ENCODE results near the gene FAM185A. TPM values are rescaled to one million over a fixed set of nuclear protein-coding genes. Genes with fewer than 3 reads are reported as not detected.

Gene FAM185A
- total and polyA plus RNA-seq, 2 of the 13 experiments (the other 11 are each of a cell fraction or from before 2014, with no cell fraction given) = 5.0 to 11.6 TPM

GRCh38 chr7:102817616-102818573, 69.1 kb downstream of the FAM185A start:
- intact Hi-C loops (cut with micrococcal nuclease; ENCODE audit: unreplicated experiment) = no loop called here
- no TSS peak for BruUV-seq (replicated peaks)
- POLR2A ChIA-PET = no interaction called here

More at GRCh38 chr7:102817616-102818573, 69.1 kb downstream of the FAM185A start:
- no peak overlapping the region for H2AFZ ChIP-seq (ENCODE audit: low read length)
- no peaks in the 10 kb centered on the region for H3K9me3 ChIP-seq (ENCODE audit: low read length)
- no peak overlapping the region for H3K9ac ChIP-seq (ENCODE audit: insufficient read depth, low read depth, low read length)
- no peaks in the 10 kb centered on the region; a peak in 1 of 5 replicates for H3K36me3 ChIP-seq (replicated peaks in 1 of 2; ENCODE audit: control insufficient read depth in 1 of 2, insufficient read depth in 2 of 2, low read length in 2 of 2)
- H3K27me3 ChIP-seq (ENCODE audit: control insufficient read depth in 1 of 2, insufficient read depth in 2 of 2, low read length in 2 of 2) = no peaks in the 10 kb centered on the region
- no peaks in the 10 kb centered on the region for H4K20me1 ChIP-seq (ENCODE audit: insufficient read depth, low read length)
- no peak overlapping the region for H3K4me3 ChIP-seq (replicated peaks in 1 of 3; ENCODE audit: insufficient read depth in 1 of 3, low read depth in 2 of 3, low read length in 3 of 3)
- H3K27ac ChIP-seq (ENCODE audit: extremely low read length, insufficient read depth, low read length) = no peak overlapping the region
- TF ChIP-seq ZNF281 (CRISPR knock-in tag; IDR thresholded peaks at IDR 0.05; ENCODE audit: borderline replicate concordance) = no peak
- no peak for TF ChIP-seq SP140L (CRISPR knock-in tag; IDR thresholded peaks at IDR 0.05; ENCODE audit: borderline replicate concordance)
- TF ChIP-seq ZNF879 (CRISPR knock-in tag; IDR thresholded peaks at IDR 0.05) = no peak
- TF ChIP-seq CREBL2 (CRISPR knock-in tag; IDR thresholded peaks at IDR 0.05; ENCODE audit: borderline replicate concordance) = no peak
- no peak for TF ChIP-seq ARID4A (CRISPR knock-in tag; IDR thresholded peaks at IDR 0.05; ENCODE audit: borderline replicate concordance)
- TF ChIP-seq ZNF580 (CRISPR knock-in tag; IDR thresholded peaks at IDR 0.05; ENCODE audit: borderline replicate concordance, low read depth) = no peak
- TF ChIP-seq IRF1 (CRISPR knock-in tag; IDR thresholded peaks at IDR 0.05; ENCODE audit: low read depth) = no peak
- no peak for ATAC-seq
- no peak for DNase-seq (ENCODE audit: low spot score)
- H3K4me2 ChIP-seq (ENCODE audit: low read depth, low read length) = no peak overlapping the region
- H3K4me1 ChIP-seq (ENCODE audit: insufficient read depth, low read length) = peaks cover 8% of the 10 kb centered on the region; the same call in 1 of the 2 replicates
- CTCF ChIA-PET (ENCODE audit: low intra/inter-chr PET ratio, low total read pairs) = no interaction called here
- no peaks in the 10 kb centered on the region for H3K79me2 ChIP-seq (ENCODE audit: insufficient read depth, low read length)
- in situ Hi-C loops (cut with HindIII; ENCODE audit: extremely low pct_ligation_motif_present, low pct_unique_long_range_greater_than_20kb) = no loop called here
- 94% methylated on average over 4 of the region's 4 CpGs for WGBS (ENCODE audit: low lambda C conversion rate)
- FAIRE-seq = no peak

Data from HepG2 (cell line).